K562 treated with DMSO at 1 percent for 48 hours (cell line): ENCODE measurements around the gene REEP6. TPM values are rescaled to one million over a fixed set of nuclear protein-coding genes. Genes with fewer than 3 reads are reported as not detected.

Experiments used
- total RNA-seq: library from RNA; unstranded; fragments of 300-600 nt; gene quantifications from 2 replicates; pipeline ENCODE4 v1.2.3, GENCODE V29; 2022; ENCODE audit warnings: low replicate concordance; ENCODE audit errors: extremely low read depth

Gene REEP6
- not detected in 2 replicates for total RNA-seq

DNA sequence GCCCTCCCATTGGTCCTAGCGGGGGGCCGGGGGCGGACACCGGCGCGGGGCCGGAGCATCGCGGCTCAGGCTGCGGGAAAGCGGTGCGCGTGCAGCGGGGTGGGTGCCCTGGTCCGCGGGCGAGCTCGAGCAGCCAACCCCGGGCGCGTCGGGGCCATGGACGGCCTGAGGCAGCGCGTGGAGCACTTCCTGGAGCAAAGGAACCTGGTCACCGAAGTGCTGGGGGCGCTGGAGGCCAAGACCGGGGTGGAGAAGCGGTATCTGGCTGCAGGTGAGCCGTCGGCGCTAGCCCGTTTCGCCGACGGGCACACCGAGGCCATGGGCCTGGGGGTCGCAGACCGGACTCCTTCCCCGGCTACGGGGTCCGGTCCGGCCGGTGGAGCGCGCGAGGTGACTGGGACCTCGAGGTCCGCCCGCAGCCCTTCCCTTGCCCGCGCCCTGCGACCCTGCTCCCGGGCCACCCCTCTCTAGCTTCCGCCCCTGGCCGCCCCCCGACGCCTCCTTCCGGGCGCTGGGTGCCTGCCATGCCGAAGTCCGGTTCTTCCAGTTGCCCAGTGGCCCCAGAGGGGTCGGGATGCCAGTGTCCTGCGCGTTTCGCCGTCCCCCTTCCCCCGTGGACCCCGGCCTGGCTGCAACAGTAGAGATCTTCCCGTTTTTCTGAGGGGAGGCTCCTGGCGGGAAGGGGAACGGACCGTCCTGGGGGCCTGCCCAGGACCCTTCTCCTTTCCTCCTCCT is at the start of gene REEP6:
REEP6 (plus strand) TSS at position 68 of the 735 bp plus-strand sequence; CDS start at position 157, 89 bp downstream.

DNA sequence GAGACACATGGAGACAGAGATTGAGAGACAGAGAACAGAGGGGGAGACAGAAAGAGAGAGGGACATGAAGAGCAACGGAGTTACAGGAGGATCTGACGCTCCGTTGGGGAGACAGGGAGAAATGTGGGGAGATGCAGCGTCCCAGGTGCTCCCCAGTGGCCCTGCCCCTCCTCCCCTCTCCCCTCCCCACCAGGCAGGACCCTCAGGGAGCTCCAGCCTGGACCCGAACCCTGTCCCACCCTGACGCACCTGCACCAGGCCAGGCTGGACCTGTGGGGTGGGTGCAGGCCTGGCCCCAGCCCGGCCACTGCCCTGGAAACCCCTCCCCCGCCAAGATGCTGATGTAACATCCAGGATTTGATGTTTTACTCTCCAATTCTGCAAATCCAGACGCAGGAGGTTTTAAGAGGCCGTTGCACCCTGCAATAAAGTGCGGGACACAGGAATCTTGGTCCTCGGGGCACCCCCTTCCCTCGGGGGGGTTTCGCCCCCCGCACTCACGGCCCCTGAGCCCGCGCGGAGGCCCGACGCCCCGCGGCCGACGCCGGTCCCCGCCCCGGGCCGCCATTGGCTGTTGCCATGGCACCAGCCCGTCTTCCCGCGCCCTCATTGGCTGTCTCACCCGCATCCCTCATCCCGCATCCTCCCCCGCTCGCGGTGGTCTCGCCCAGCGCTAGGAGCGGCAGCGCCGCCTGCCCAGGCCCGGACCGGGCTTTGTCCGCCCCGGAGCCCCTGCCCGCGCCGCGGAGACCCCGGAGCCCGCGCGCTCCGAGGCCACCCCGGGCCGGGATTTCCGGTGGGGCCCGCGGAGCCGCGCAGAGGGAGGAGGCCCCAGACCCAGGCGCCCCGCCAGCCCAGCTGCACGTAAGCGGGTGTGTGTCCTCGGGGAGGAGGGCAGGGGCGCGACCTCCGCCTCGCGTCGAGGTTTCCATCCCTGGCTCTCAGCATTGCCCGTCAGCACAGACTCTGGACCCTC is 41.2 kb upstream of the REEP6 start, which contains the start of gene APC2:
APC2 (plus strand) TSS at position 655 of the 976 bp plus-strand sequence. CDS start 2,881 bp downstream, outside the sequence.

DNA sequence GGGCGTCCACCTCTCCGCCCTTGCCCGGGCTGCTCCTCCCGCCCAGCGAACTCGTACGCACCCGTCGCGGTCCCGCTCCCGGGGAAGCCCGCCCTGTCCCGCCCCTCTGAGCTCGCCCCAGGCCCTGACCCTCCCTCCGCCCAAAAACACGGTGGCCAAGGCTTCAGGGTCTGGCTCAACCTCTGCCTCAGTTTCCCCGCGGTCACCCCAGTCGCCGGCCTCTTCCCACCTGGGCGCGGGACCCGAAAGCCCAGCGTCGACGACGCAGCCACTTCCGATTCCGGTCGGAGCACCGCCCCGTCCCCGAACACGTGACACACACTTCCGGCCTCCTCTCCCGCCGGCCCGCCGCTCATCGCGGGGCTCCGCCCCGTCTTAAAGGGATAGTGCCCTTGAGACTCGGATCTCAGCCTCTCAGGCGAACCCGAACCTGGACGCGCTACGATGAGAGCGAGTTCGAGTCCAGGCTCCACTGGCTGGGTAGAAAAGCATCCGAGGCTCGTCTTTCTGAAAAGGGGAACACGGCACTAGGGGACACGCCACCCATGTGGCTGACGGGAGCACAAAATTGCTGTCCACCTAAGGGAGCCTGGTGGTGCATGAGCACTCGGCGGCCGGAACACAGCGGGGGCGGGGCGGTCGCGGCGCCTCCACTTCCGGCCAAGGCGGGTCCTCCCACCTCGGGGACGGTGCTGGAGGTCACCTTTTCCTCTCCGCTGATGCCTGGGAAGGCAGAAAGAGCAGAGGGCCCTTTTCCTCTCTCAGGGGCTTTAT is 11.9 kb upstream of the REEP6 start, which contains the start of gene C19orf25:
C19orf25 (minus strand) TSS at position 282 of the 774 bp plus-strand sequence. CDS start 312 bp downstream, outside the sequence.

DNA sequence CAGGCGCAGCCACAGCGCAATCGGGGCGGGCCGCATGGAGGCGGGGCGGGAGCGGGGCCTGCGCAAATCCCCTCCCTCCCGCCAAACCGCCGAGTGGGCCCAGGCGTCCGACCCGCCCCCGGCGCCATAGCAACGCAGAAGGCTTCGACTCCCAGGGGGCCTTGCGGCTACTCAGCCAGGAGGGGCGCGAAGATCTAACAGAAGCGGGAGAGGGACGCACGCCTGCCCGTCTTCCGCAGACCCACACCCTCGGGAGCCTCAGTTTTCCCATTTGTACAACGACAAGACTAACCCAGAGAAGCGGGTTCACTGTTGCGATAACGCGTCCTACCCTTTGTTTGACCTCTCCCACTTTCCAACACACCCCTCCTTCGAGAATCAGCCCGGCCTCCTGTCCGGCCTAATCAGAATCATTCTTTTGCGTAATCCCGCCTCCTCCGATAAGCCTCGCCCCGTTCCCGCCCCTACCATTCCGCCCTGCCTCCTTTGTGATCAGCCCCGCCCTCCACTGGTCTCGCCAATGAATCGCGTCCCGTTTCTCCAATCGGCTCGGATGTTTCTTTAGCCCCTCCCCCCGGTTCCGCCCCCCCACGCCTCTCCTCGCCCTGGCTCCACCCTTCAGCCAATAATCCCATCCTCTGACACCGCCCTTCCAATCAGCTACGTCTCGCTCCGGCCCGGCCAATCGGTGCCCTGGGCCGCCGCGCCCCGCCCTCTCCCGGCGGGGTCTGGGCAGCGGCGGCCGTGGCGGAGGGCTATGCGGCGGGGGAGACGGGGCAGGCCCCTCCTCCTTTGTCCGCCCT is 469 bp upstream of the REEP6 start, which contains the start of gene PCSK4:
PCSK4 (minus strand) TSS at position 40 of the 803 bp plus-strand sequence; CDS start at position 36, 4 bp downstream.

DNA sequence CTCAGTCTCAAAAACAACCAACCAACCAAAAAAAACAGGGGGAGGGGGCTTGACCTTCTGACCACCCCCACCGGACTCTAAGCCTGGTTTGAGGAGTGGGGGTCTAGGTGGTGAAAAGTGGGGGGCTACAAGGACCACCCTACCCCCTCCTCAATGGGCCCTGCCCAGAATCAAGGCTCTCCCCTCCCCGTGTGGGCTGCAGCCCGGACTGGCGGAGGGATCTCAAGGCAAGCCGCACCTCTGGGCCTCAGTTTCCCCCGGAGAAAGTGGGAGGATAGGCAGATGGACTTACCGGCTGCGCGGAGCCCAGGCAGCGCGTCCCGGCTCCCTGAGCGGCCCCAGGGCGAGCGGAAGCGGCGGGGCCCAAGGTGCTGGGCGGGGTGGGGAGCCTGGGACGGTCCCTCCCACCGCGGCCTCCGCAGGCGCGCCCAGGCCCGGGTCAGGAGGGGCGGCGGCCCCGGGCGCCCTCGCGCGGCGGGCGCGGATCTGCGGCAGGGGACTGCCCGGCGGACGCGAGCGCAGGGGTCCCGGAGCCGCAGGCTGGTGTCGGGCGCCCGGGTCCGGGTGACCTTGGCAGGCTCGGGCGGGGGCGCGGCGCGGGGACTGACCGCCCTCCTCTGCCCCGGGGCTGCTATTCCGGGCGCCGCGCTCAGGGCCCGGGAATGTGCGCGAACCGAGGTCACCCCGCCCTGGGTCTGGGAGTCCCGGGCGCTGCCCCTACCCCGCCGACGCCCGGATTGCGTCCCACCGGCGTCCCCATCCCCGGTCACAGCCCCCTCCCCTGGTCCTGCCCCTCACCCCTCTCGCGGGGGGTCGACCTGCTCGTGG is 21.9 kb downstream of the REEP6 start, which contains the start of gene ADAMTSL5:
ADAMTSL5 (minus strand) TSS at position 349 of the 828 bp plus-strand sequence. CDS start 2,076 bp downstream, outside the sequence.

DNA sequence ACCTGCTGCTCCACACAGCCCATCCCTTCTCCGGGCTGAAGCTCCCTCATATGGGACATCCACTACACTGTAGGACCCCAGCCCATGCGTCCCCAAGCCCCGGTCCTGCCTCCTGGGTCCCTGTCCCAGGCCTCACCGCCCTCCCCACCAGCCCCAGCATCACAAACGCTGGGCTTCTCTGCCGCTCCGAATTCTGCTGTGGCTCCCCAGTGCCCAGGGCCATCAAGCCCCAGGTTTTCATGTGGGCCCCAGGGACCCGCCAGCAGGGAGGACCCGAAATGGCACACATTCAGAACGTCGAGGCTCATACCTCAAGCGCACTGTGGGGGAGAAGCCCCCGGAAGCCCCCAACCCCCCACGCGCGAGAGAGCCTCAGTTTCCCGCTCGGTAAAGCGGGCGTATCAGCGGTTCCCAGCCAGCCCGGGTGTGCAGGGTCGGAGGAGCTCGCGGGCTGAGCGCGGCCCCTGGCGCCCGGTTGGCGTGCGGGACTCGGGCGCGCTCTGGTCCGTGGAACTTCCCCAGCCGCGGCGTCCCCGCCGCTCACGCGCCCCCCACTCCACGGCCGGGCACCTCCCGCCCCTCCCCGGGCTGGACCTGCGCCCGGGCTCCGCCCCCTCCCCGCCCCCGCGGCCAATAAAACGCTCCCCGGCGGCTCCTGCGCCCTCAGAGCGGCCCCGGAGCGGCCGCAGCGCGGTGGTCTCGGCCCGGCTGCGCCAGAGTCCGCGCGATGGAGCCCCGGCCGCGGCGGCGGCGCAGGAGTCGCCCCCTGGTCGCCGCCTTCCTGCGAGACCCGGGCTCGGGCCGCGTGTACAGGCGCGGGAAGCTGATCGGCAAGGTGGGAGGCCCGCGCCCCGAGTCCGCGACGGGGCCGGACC is 32.7 kb downstream of the REEP6 start, which contains the start of gene PLK5:
PLK5 (plus strand) TSS at position 666 of the 875 bp plus-strand sequence. CDS start 2,920 bp downstream, outside the sequence.

Other genes starting within 250 kb of the REEP6 start
- gene ATP5F1D, start 249.4 kb upstream of the REEP6 start, total RNA-seq, result not detected in 2 replicates
- gene MIDN, start 242.6 kb upstream of the REEP6 start, total RNA-seq, result not detected in 2 replicates
- not detected in 2 replicates for gene CIRBP, start 221.8 kb upstream of the REEP6 start, total RNA-seq
- not detected in 2 replicates for gene FAM174C, start 215.7 kb upstream of the REEP6 start, total RNA-seq
- gene EFNA2, start 205.3 kb upstream of the REEP6 start, total RNA-seq, result not detected in 2 replicates
- gene NDUFS7, start 107.3 kb upstream of the REEP6 start, total RNA-seq, result not detected in 2 replicates
- not detected in 2 replicates for gene GAMT, start 89.6 kb upstream of the REEP6 start, total RNA-seq
- not detected in 2 replicates for gene DAZAP1, start 83.6 kb upstream of the REEP6 start, total RNA-seq
- 3,927 TPM in 1 of 2 replicates, not detected in the other for gene RPS15, start 52.8 kb upstream of the REEP6 start, total RNA-seq
- not detected in 2 replicates for gene APC2, start 41.1 kb upstream of the REEP6 start, total RNA-seq
- not detected in 2 replicates for gene C19orf25, start 12.0 kb upstream of the REEP6 start, total RNA-seq
- gene PCSK4, start 831 bp upstream of the REEP6 start, total RNA-seq, result not detected in 2 replicates
- not detected in 2 replicates for gene ADAMTSL5, start 21.8 kb downstream of the REEP6 start, total RNA-seq
- not detected in 2 replicates for gene PLK5, start 32.9 kb downstream of the REEP6 start, total RNA-seq
- gene MEX3D, start 77.1 kb downstream of the REEP6 start, total RNA-seq, result not detected in 2 replicates
- 422 TPM in 1 of 2 replicates, not detected in the other for gene MBD3, start 101.7 kb downstream of the REEP6 start, total RNA-seq
- gene UQCR11, start 114.3 kb downstream of the REEP6 start, total RNA-seq, result not detected in 2 replicates
- 141 TPM in 1 of 2 replicates, not detected in the other for gene TCF3, start 161.4 kb downstream of the REEP6 start, total RNA-seq